Tibial artery (tissue), 4 donors: Measurements from ENCODE around the gene FBXO48.

Source experiments
- DNase-seq, 2 donors: peaks; one replicate each; pipeline ENCODE4 v3.0.0-alpha.2; 2019
- H3K27ac ChIP-seq, 2 donors: fragments of 200-600 bp; sonication (generic) in 1 of 2; 1 replicate in 1 of 2; 2 replicates in 1 of 2; pipeline ENCODE4 v1.5.1; 2018 to 2019; ENCODE audit warnings: mild to moderate bottlenecking in 1 of 2
- H3K27me3 ChIP-seq, 2 donors: fragments of 200-600 bp; sonication (generic) in 1 of 2; one replicate each; pipeline versions ENCODE4 v1.5.1 to v1.6.0; 2016 to 2019
- H3K36me3 ChIP-seq, 3 donors: fragments of 200-600 bp; sonication (generic) in 2 of 3; one replicate each; pipeline ENCODE4 v1.5.1; 2016 to 2019; ENCODE audit warnings: mild to moderate bottlenecking in 2 of 3
- H3K4me1 ChIP-seq, 4 donors: fragments of 200-600 bp; sonication (generic) in 2 of 4; 1 replicate in 3 of 4; 2 replicates in 1 of 4; pipeline ENCODE4 v1.5.1; 2016 to 2019
- H3K4me3 ChIP-seq, 2 donors: fragments of 200-600 bp; sonication (generic) in 1 of 2; 1 replicate in 1 of 2; 2 replicates in 1 of 2; pipeline ENCODE4 v1.5.1; 2018 to 2019; ENCODE audit warnings: mild to moderate bottlenecking in 2 of 2
- H3K9me3 ChIP-seq, 3 donors: fragments of 200-600 bp; sonication (generic) in 1 of 3; one replicate each; pipeline ENCODE4 v1.5.1; 2016 to 2019
- intact Hi-C: fragments of 100-400 bp; cut with DNase I; formaldehyde crosslinking; loops from one replicate; pipeline ENCODE4 v1.15.0; 2023; ENCODE audit warnings: low total_unique reads
- TF ChIP-seq, protein P1 (sequence below), 2 experiments: fragments of 200-600 bp in 1 of 2; fragments of 450-650 bp in 1 of 2; IDR thresholded peaks; one replicate each; pipeline ENCODE4 v1.5.1; 2017 to 2019; ENCODE audit warnings: antibody characterized with exemption in 2 of 2, mild to moderate bottlenecking in 1 of 2, moderate library complexity in 1 of 2

The FBXO48 gene, protein sequence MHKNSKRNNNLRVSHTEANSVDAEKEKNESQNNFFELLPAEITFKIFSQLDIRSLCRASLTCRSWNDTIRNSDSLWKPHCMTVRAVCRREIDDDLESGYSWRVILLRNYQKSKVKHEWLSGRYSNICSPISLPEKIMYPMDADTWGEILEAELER

DNA sequence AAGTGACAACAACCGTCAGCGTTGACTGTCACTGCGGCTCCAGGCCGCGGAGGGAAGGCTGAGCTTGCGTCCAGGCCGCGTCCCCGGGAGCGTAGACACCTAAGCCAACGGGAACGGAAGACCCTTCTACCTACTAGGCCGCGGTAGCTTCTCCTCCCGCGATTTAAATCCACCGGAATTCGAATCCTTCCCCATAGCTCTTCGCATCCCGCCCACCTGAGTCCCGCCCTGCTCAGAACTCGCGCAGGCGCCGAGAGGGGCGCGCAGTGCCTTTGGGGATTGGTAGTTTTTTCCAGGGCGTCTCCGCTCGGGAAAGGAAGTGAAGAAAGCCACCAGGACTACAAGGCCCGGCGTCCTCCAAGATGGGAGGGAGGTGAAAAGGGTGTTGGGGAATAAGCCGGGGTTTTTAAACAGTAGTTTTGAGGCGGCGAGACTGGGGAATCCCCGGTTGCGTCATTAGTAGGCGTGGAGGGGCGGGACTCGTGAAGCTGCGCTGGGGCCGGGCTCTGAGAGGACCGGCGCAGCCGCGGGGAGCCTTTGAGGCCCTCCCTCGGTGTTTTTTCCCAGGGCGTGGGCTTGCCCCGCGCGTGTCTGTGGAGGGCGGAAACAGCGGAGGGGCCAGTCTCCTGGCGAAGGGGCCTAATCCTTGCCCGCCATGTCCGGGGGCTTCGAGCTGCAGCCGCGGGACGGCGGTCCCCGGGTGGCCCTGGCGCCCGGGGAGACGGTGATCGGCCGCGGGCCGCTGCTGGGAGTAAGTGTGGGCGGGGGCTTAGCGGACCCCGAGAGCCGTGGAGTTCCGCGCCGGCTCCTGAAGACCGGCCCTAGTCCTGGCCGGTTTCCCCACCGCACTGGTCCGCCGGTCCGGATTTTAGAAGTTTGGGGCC lies at the start of gene FBXO48, which contains the start of gene APLF:
Gene FBXO48, minus strand, starts transcription at position 218 of the 884 bp plus-strand sequence. CDS start 2,149 bp downstream, outside the sequence.
Gene APLF, plus strand, starts transcription at position 509 of the 884 bp plus-strand sequence. Its CDS starts 147 bp downstream, at position 656.
- H3K9me3 ChIP-seq, result no peaks in the 10 kb centered on the region
- H3K4me3 ChIP-seq, result peak within 1 kb of the TSS; percentile 73 to 91
- DNase-seq, result peak; percentile 98 to 99
- no peaks in the 10 kb centered on the region for H3K27me3 ChIP-seq
- no peaks in the 10 kb centered on the region for H3K36me3 ChIP-seq
- H3K27ac ChIP-seq, result peak within 1 kb of the TSS; percentile 87 to 88
- intact Hi-C loops, result loop anchor here (10.0 kb wide), 1 partner anchor 457 kb away; no protein-coding TSS in a partner anchor
- H3K4me1 ChIP-seq, result peaks cover 0 to 19% (median 11%) of the 10 kb centered on the region in 4 donors
- TF ChIP-seq, protein P1, sequence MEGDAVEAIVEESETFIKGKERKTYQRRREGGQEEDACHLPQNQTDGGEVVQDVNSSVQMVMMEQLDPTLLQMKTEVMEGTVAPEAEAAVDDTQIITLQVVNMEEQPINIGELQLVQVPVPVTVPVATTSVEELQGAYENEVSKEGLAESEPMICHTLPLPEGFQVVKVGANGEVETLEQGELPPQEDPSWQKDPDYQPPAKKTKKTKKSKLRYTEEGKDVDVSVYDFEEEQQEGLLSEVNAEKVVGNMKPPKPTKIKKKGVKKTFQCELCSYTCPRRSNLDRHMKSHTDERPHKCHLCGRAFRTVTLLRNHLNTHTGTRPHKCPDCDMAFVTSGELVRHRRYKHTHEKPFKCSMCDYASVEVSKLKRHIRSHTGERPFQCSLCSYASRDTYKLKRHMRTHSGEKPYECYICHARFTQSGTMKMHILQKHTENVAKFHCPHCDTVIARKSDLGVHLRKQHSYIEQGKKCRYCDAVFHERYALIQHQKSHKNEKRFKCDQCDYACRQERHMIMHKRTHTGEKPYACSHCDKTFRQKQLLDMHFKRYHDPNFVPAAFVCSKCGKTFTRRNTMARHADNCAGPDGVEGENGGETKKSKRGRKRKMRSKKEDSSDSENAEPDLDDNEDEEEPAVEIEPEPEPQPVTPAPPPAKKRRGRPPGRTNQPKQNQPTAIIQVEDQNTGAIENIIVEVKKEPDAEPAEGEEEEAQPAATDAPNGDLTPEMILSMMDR (IDR thresholded peaks at IDR 0.05), result peak in 1 of 2 experiments; percentile 14

DNA sequence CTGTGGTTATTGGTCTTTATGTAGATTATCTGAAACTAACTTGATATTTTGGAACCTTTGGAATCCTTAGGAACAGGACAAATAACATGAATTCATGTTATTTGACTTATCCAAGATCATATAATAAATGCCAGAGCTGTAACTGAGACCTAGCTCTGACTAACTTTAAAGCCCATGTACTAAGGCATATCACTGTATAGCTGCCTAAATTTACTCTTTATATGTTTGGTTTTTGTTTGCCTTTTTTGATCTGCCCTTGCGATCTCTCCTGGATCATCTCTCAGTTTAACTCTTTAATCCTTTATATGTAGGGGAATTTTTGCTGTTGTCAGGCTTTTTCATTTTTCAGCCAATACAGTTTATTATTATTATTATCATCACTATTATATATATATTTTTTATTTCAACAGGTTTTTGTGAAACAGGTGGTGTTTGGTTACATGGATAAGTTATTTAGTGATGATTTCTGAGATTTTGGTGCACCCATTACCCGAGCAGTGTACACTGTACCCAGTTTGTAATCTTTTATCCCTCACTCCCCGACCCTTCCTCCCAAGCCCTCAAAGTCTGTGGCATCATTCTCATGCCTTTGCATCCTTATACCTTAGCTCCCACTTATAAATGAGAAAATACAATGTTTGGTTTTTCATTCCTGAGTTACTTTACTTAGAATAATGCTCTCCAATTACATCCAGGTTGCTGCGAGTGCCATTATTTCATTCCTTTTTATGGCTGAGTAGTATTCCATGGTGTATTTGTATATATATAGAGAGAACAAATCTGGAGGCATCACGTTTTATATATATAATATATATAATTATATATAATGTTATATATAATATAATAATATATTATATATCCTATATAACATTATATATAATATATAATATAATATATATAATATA lies 49.2 kb upstream of the FBXO48 start:
- TF ChIP-seq, protein P1 (IDR thresholded peaks at IDR 0.05), result no peak
- no peak overlapping the region for H3K4me3 ChIP-seq
- H3K4me1 ChIP-seq, result no peaks in the 10 kb centered on the region
- intact Hi-C loops, result no loop called here
- peaks cover 0 to 4% (median 0%) of the 10 kb centered on the region in 3 donors for H3K36me3 ChIP-seq
- H3K27me3 ChIP-seq, result no peaks in the 10 kb centered on the region
- H3K9me3 ChIP-seq, result no peaks in the 10 kb centered on the region
- DNase-seq, result no peak
- no peak overlapping the region for H3K27ac ChIP-seq

DNA sequence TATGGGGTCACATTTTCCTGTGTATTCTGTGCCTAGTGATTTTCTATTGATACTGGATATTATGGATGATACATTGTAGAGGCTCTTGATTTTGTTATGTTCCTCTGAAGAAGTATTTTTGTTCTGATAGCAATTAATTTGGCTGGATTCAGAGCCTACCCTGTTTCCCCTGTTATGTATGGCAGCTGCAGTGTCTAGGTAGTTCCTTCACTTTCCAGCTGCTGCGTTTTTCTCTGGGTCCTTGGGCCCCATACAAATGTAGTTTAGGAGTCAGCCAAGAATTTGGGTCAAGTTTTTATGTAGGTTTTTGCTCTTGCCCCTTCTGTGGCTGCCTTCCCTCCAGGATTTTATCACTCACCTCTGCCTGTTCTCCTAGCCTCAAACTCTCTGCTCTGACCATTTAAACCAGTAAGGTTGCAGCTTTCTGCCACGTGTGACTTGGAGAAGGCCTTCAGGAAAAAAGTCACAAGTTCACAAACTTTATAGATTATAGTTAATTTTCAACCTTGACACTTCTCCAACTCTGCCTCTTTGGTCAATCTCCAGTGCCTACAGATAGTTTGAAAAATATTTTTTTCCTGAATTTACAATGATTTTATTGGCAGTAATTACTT lies 47.3 kb upstream of the FBXO48 start:
- H3K4me1 ChIP-seq, result no peaks in the 10 kb centered on the region
- no peaks in the 10 kb centered on the region for H3K9me3 ChIP-seq
- no peak overlapping the region for H3K27ac ChIP-seq
- intact Hi-C loops, result no loop called here
- no peaks in the 10 kb centered on the region for H3K27me3 ChIP-seq
- TF ChIP-seq, protein P1 (IDR thresholded peaks at IDR 0.05), result no peak
- H3K4me3 ChIP-seq, result no peak overlapping the region
- peaks cover 0 to 4% (median 0%) of the 10 kb centered on the region in 3 donors for H3K36me3 ChIP-seq
- no peak for DNase-seq

DNA sequence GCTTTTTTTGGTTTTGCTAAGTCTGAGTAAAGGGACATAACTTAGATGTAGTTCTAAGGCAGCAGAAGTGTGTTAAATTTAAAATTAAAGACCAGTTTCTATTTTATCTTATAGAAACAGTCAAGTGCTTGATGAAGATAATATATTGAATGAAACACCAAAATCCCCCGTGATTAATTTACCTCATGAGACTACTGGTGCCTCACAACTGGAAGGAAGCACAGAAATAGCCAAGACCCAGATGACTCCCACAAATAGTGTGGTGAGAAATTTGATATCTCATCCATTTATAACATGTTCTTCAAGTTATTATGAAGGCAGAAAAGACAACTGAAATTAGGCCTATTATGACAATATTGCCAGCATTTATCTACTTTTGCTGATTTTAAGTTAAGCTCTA lies 45.9 kb upstream of the FBXO48 start:
- H3K4me3 ChIP-seq, result no peak overlapping the region
- H3K27ac ChIP-seq, result no peak overlapping the region
- H3K27me3 ChIP-seq, result no peaks in the 10 kb centered on the region
- H3K9me3 ChIP-seq, result no peaks in the 10 kb centered on the region
- TF ChIP-seq, protein P1 (IDR thresholded peaks at IDR 0.05), result no peak
- intact Hi-C loops, result no loop called here
- no peak for DNase-seq
- no peaks in the 10 kb centered on the region for H3K4me1 ChIP-seq
- peaks cover 0 to 5% (median 4%) of the 10 kb centered on the region in 3 donors for H3K36me3 ChIP-seq

DNA sequence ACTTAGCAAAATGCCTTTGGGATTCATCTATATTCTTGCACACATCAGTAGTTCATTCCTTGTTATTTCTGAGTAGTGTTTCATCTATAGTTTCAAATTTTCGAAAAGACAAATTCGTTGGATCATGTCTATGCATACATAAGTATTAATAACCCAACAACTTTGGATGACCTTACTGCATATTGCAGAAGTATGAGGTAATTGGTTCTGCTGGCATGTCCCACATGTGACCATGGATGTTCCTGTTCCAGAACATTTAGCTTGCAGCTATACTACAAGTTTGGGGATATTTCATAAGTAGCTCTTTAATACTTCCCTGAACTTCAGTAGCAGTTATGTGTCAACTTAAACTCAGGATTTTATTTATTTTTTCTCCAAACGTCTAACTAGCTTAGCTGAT lies 45.2 kb upstream of the FBXO48 start:
- TF ChIP-seq, protein P1 (IDR thresholded peaks at IDR 0.05), result no peak
- H3K4me1 ChIP-seq, result no peaks in the 10 kb centered on the region
- H3K36me3 ChIP-seq, result peaks cover 0 to 10% (median 4%) of the 10 kb centered on the region in 3 donors
- no peaks in the 10 kb centered on the region for H3K9me3 ChIP-seq
- DNase-seq, result no peak
- intact Hi-C loops, result no loop called here
- H3K27me3 ChIP-seq, result no peaks in the 10 kb centered on the region
- no peak overlapping the region for H3K4me3 ChIP-seq
- no peak overlapping the region for H3K27ac ChIP-seq
